Hepatocyte (in vitro differentiated cells): ENCODE data around the gene ZNF273. TPM values are rescaled to one million over a fixed set of nuclear protein-coding genes. Genes with fewer than 3 reads are reported as not detected.
"Not testable (repeated sequence)": the region's sequence is repeated elsewhere in the genome, so short reads cannot be mapped to it uniquely, and the experiment has no call there.

Source experiments
- DNase-seq: peaks from one replicate; pipeline ENCODE4 v3.0.0-alpha.2; 2016; ENCODE audit warnings: low spot score
- H2AFZ ChIP-seq: fragments of 200-600 bp; sonication (generic); 2 replicates; pipeline ENCODE4 v1.6.0; 2016; ENCODE audit warnings: antibody characterized with exemption, mild to moderate bottlenecking
- H3K27ac ChIP-seq: fragments of 200-600 bp; sonication (generic); 2 replicates; pipeline ENCODE4 v1.5.1; 2016; ENCODE audit warnings: mild to moderate bottlenecking
- H3K27me3 ChIP-seq: fragments of 200-600 bp; sonication (generic); 2 replicates; pipeline ENCODE4 v1.6.1; 2016
- H3K36me3 ChIP-seq: fragments of 200-600 bp; sonication (generic); replicated peaks from 2 replicates; pipeline ENCODE4 v1.5.1; 2016; ENCODE audit warnings: low read depth; ENCODE audit not compliant: insufficient read depth
- H3K4me1 ChIP-seq: fragments of 200-600 bp; sonication (generic); 2 replicates; pipeline ENCODE4 v1.5.1; 2016; ENCODE audit warnings: mild to moderate bottlenecking, moderate library complexity; ENCODE audit not compliant: insufficient read depth
- H3K4me2 ChIP-seq: fragments of 200-600 bp; sonication (generic); 2 replicates; pipeline ENCODE4 v1.6.0; 2016
- H3K4me3 ChIP-seq: fragments of 200-600 bp; sonication (generic); 2 replicates; pipeline ENCODE4 v1.5.1; 2016; ENCODE audit warnings: mild to moderate bottlenecking
- H3K79me2 ChIP-seq: fragments of 200-600 bp; sonication (generic); 2 replicates; pipeline ENCODE4 v1.6.0; 2017; ENCODE audit warnings: mild to moderate bottlenecking
- H3K9me2 ChIP-seq: fragments of 200-600 bp; sonication (generic); replicated peaks from 2 replicates; pipeline ENCODE4 v1.6.0; 2017; ENCODE audit warnings: mild to moderate bottlenecking; ENCODE audit not compliant: insufficient read depth
- H3K9me3 ChIP-seq: fragments of 200-600 bp; sonication (generic); 2 replicates; pipeline ENCODE4 v1.5.1; 2016; ENCODE audit warnings: low read depth, mild to moderate bottlenecking
- H4K20me1 ChIP-seq: fragments of 200-600 bp; sonication (generic); 2 replicates; pipeline ENCODE4 v1.6.0; 2016; ENCODE audit warnings: mild to moderate bottlenecking; ENCODE audit not compliant: insufficient read depth, poor library complexity, severe bottlenecking
- CTCF ChIP-seq: fragments of 200-600 bp; sonication (generic); IDR thresholded peaks from 2 replicates; pipeline ENCODE4 v1.5.1; 2016; ENCODE audit warnings: antibody characterized with exemption, mild to moderate bottlenecking; ENCODE audit not compliant: poor library complexity
- EZH2 ChIP-seq: fragments of 200-600 bp; sonication (generic); IDR thresholded peaks from 2 replicates; pipeline ENCODE4 v1.6.1; 2016; ENCODE audit warnings: antibody characterized with exemption, mild to moderate bottlenecking, borderline replicate concordance
- EZH2phosphoT487 ChIP-seq: fragments of 200-600 bp; sonication (generic); IDR thresholded peaks from one replicate; pipeline ENCODE4 v1.6.1; 2018; ENCODE audit warnings: antibody characterized with exemption, mild to moderate bottlenecking, low read depth, moderate library complexity; ENCODE audit not compliant: unreplicated experiment, severe bottlenecking
- WGBS: methylation state at CpG from one replicate; pipeline ENCODE4 v1.1.6; 2016; ENCODE audit warnings: low lambda C conversion rate; ENCODE audit errors: missing lambda C conversion rate; 5-methylcytosine and 5-hydroxymethylcytosine counted together
- polyA plus RNA-seq: library from polyadenylated mRNA; unstranded; fragments of >200 nt; fragmentation: Nextera tagmentation; extraction: Ambion mirVana; gene quantifications from 2 replicates; pipeline ENCODE4 v1.2.1, GENCODE V29; 2016
- total RNA-seq: library from RNA; depleted of rRNA; stranded (reverse); fragments of >200 nt; gene quantifications from 2 replicates; pipeline ENCODE4 v1.2.3, GENCODE V29; 2014

The ZNF273 gene
- total and polyA plus RNA-seq, 2 experiments from 2014 or later = 4.1 to 4.9 TPM

GRCh38 chr7:64928252-64929187 lies 25.4 kb downstream of the ZNF273 start:
- H2AFZ ChIP-seq, H3K79me2 ChIP-seq, H3K9me2 ChIP-seq, H4K20me1 ChIP-seq, H3K4me1 ChIP-seq, H3K27ac ChIP-seq, H3K4me3 ChIP-seq, H3K27me3 ChIP-seq, H3K4me2 ChIP-seq, H3K36me3 ChIP-seq, DNase-seq: not testable (repeated sequence)
- peaks cover 37% of the 10 kb centered on the region for H3K9me3 ChIP-seq
- WGBS = 97% methylated on average over 4 of the region's 4 CpGs

- H3K36me3 ChIP-seq = no peaks in the 10 kb centered on the region
- 94% methylated on average over 1 of the region's 1 CpG for WGBS
- H4K20me1 ChIP-seq = no peaks in the 10 kb centered on the region
- H3K4me3 ChIP-seq = no peak overlapping the region
- H3K9me3 ChIP-seq = peaks cover 5% of the 10 kb centered on the region
- H2AFZ ChIP-seq = no peak overlapping the region
- H3K27me3 ChIP-seq = no peaks in the 10 kb centered on the region
- H3K27ac ChIP-seq = no peak overlapping the region
- H3K9me2 ChIP-seq = no peaks in the 10 kb centered on the region
- DNase-seq = no peak
- H3K4me1 ChIP-seq = no peaks in the 10 kb centered on the region
- TF ChIP-seq EZH2phosphoT487 (no peak), EZH2 (no peak), CTCF (no peak)
- H3K79me2 ChIP-seq = no peaks in the 10 kb centered on the region
- H3K4me2 ChIP-seq = no peak overlapping the region
These were observed 31.4 kb downstream of the ZNF273 start for GRCh38 chr7:64934478-64934877.

GRCh38 chr7:64938540-64938939 lies 35.5 kb downstream of the ZNF273 start:
- DNase-seq = no peak
- TF ChIP-seq CTCF (no peak), EZH2phosphoT487 (no peak), EZH2 (no peak)
- no peaks in the 10 kb centered on the region for H3K9me2 ChIP-seq
- H3K79me2 ChIP-seq = no peaks in the 10 kb centered on the region
- no peak overlapping the region for H2AFZ ChIP-seq
- H3K9me3 ChIP-seq = peaks cover 5% of the 10 kb centered on the region
- no peak overlapping the region for H3K4me3 ChIP-seq
- no peaks in the 10 kb centered on the region for H3K4me1 ChIP-seq
- no peaks in the 10 kb centered on the region for H3K36me3 ChIP-seq
- H3K4me2 ChIP-seq = no peak overlapping the region
- H4K20me1 ChIP-seq = no peaks in the 10 kb centered on the region
- H3K27ac ChIP-seq = no peak overlapping the region
- H3K27me3 ChIP-seq = no peaks in the 10 kb centered on the region
- WGBS = 100% methylated on average over 1 of the region's 1 CpG

GRCh38 chr7:64940021-64940420 lies 36.9 kb downstream of the ZNF273 start:
- H3K79me2 ChIP-seq, H3K9me2 ChIP-seq, H3K4me1 ChIP-seq, H3K4me3 ChIP-seq, H2AFZ ChIP-seq, H3K27me3 ChIP-seq, H3K36me3 ChIP-seq, DNase-seq, H3K27ac ChIP-seq, H3K4me2 ChIP-seq, H3K9me3 ChIP-seq, H4K20me1 ChIP-seq: not testable (repeated sequence)
- 95% methylated on average over 6 of the region's 6 CpGs for WGBS

GRCh38 chr7:64944667-64945502 lies 41.8 kb downstream of the ZNF273 start:
- H3K4me2 ChIP-seq, H3K9me2 ChIP-seq, H3K9me3 ChIP-seq, H3K27ac ChIP-seq, H3K36me3 ChIP-seq, H2AFZ ChIP-seq, H3K79me2 ChIP-seq, H3K4me3 ChIP-seq, H4K20me1 ChIP-seq, DNase-seq, H3K4me1 ChIP-seq: not testable (repeated sequence)
- WGBS = 91% methylated on average over 5 of the region's 5 CpGs
- peaks cover 32% of the 10 kb centered on the region for H3K27me3 ChIP-seq
